HG03175 (cell line): Measurements from ENCODE around the gene ARF3.
A peak's percentile ranks its signal among the peaks of the same experiment; 100 is the strongest.

Experiments
- ATAC-seq: cut with Tn5 transposase; IDR thresholded peaks from one replicate; pipeline ENCODE4 v1.9.1; 2021; ENCODE audit warnings: mild to moderate bottlenecking, moderate library complexity; ENCODE audit not compliant: unreplicated experiment

The ARF3 gene

DNA sequence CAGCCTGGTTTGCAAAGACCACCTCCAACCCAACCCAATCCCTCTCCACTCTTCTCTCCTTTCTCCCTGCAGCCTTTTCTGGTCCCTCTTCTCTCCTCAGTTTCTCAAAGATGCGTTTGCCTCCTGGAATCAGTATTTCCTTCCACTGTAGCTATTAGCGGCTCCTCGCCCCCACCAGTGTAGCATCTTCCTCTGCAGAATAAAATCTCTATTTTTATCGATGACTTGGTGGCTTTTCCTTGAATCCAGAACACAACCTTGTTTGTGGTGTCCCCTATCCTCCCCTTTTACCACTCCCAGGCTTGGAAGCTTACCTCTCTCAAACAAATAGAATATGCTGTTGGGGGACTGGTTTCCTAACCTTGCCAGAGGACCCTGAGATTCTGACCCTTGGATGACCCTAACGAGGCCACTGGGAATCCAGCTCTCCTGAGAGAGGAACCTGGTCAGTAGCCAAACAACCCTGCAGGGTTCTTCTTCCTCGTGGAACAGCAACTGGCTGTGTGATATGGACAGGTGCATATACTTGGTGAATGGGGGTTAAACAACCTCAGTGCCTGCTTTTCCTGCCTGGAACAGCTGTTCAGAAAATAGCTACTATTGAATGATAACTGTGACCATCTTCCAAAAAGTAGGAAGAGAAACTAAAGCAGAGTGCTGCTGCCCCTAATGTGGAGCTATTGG is 25.3 kb upstream of the ARF3 start:
- no peak for ATAC-seq

DNA sequence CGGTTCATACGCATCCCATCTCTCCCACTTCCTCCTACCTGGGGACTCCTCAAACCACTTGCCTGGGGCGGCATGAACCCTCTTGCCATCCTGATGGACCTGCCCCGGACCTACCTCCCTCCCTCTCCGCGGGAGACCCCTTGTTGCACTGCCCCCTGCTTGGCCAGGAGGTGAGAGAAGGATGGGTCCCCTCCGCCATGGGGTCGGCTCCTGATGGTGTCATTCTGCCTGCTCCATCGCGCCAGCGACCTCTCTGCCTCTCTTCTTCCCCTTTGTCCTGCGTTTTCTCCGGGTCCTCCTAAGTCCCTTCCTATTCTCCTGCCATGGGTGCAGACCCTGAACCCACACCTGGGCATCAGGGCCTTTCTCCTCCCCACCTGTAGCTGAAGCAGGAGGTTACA is 24.5 kb upstream of the ARF3 start:
- ATAC-seq, result no peak

DNA sequence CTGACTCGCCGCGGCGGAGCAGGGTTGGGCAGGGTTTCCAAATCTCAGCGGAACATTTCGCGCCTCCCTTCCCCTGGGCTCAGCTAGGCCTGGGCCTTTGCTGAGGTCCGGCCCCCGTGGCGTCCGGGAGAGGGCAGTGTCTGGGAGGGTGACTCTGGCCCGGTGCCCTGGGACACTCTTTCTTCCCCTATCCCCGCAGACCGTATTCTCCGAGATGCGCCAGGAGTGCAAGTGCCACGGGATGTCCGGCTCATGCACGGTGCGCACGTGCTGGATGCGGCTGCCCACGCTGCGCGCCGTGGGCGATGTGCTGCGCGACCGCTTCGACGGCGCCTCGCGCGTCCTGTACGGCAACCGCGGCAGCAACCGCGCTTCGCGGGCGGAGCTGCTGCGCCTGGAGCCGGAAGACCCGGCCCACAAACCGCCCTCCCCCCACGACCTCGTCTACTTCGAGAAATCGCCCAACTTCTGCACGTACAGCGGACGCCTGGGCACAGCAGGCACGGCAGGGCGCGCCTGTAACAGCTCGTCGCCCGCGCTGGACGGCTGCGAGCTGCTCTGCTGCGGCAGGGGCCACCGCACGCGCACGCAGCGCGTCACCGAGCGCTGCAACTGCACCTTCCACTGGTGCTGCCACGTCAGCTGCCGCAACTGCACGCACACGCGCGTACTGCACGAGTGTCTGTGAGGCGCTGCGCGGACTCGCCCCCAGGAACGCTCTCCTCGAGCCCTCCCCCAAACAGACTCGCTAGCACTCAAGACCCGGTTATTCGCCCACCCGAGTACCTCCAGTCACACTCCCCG is 23.9 kb upstream of the ARF3 start:
- no peak for ATAC-seq

DNA sequence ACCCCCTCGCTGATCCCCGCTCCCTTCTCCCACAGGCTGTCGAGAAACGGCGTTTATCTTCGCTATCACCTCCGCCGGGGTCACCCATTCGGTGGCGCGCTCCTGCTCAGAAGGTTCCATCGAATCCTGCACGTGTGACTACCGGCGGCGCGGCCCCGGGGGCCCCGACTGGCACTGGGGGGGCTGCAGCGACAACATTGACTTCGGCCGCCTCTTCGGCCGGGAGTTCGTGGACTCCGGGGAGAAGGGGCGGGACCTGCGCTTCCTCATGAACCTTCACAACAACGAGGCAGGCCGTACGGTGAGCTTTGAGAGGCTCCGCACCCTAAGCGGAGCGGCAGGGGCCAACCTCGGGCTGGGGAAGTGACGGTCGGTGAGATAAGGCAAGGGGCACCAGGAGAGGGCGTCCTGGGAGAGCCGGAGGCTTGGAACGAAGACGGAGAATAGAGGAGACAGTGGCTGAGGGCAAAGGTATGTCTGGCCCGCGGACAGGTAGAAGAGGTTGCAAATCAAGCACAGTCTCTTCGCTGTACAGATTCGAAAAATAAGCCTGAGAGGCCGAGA is 23.2 kb upstream of the ARF3 start:
- no peak for ATAC-seq

DNA sequence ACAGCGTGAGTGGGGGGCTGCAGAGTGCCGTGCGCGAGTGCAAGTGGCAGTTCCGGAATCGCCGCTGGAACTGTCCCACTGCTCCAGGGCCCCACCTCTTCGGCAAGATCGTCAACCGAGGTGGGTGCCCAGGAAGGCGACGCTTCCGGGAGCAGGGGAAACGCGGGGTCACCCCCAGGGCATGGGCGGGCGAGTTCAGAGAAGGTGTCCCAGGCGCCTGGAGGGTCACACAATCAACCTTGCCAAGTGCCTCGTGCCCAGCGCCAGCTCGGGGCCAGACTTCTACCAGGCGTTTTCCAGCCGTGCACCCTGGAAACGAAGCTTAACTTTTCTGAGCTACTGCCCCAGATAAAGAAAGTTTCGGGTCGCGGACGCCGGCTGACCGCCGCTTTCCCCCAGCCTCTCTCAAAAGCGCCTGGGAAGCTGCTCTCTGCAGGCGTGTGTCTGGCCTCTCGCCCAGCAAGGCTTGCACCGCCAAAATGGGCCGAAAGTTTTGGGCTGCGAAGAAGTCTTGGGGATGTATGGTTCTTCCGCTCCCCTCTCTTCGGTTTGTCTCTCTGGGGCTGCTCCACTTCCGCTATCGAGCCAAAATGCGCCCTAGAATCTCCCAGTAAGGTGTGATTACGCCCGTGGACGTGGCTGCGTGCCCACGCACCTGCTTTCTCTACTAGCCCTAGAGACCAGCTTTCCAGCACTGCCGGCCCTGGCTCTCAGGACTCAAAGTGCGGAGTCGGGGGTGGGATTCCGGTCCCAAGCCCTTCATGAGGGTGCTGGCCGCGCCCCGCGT is 22.5 kb upstream of the ARF3 start:
- no peak for ATAC-seq

DNA sequence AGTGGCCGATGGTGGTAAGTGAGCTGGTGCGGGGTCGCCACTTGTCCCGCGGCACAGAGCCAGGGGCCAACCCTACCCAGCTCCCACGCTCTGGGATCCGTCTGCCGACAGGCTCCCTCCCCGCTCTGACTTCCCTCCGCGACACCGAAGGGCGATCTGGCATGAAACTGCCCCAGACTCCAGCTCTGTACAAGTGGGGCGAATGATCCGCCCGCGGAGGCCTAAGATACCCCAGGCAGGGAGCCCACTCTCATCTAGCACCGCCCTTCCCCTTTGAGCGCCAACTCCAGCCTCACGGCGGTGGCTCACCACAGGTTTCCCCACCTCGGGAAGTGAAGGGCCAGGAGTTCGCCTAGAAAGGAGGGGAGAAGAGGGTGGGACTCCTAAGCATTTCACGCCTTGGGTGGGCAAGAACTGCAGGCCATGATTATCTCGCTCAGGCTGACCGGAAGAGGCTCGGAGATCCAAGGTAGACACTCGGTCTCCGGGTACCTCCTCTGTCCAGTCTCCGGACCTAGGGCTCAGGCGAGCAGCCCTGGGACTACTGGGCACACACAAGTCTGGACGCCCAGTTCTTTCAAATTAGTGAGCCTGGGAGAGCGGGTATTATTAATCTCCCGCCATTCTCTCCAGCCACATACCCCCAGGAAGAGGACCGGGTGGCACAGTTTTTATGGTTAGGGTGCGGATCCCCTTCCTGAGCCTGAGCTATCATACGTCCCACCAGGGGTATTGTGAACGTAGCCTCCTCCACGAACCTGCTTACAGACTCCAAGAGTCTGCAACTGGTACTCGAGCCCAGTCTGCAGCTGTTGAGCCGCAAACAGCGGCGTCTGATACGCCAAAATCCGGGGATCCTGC is 21.7 kb upstream of the ARF3 start:
- no peak for ATAC-seq

DNA sequence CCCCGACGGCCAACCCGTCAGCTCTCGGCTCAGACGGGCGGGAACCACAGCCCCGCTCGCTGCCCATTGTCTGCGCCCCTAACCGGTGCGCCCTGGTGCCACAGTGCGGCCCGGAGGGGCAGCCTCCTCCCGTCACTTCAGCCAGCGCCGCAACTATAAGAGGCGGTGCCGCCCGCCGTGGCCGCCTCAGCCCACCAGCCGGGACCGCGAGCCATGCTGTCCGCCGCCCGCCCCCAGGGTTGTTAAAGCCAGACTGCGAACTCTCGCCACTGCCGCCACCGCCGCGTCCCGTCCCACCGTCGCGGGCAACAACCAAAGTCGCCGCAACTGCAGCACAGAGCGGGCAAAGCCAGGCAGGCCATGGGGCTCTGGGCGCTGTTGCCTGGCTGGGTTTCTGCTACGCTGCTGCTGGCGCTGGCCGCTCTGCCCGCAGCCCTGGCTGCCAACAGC is 21.0 kb upstream of the ARF3 start, which contains the start of gene WNT1:
TSS of gene WNT1 (plus strand) at position 32 of the 450 bp plus-strand sequence. CDS start at position 361, 329 bp downstream.
- ATAC-seq, result no peak

DNA sequence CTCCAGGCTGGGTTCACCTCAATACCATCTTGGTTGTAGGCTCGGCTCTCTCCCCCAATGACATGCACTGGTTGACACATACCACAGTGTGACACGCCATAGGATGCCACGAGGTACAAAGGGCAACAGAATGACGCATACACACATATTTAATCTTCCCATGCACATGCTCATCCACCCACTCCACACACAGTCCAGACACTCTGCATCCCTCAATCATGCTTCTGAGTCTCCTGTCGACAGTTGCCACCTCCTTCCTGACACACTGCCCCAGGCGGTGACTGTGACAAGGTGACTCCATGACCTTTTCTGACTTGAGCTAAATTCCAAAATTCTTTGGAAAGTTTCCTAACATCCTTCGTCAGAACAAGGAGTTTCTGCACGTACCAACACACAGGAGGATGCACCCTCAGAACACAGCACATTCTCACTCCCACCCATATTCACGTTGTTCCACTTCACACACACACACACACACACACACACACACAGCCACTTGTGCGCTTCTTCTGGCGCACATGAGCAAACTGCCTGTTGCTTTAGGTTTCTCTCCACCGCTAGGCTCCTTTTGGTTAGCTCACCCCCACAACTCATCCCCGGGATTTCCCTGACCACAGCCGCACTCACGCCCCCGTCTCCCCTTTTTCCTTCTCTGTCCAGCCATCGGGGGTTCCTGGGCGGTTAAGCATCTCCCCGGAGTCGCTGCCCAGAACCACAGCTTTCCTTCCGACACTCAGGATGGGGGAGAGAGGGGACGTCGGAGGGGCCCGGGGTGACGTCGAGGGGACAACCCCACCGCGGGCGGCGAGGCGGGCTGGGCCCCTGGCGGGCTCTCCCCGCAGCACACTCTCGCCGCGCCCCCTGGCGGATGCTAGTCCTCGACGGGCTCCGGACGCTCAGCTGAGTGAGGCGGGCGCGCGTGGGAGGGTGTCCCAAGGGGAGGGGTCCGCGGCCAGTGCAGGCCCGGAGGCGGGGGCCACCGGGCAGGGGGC is 20.3 kb upstream of the ARF3 start:
- peak; percentile 56 for ATAC-seq

DNA sequence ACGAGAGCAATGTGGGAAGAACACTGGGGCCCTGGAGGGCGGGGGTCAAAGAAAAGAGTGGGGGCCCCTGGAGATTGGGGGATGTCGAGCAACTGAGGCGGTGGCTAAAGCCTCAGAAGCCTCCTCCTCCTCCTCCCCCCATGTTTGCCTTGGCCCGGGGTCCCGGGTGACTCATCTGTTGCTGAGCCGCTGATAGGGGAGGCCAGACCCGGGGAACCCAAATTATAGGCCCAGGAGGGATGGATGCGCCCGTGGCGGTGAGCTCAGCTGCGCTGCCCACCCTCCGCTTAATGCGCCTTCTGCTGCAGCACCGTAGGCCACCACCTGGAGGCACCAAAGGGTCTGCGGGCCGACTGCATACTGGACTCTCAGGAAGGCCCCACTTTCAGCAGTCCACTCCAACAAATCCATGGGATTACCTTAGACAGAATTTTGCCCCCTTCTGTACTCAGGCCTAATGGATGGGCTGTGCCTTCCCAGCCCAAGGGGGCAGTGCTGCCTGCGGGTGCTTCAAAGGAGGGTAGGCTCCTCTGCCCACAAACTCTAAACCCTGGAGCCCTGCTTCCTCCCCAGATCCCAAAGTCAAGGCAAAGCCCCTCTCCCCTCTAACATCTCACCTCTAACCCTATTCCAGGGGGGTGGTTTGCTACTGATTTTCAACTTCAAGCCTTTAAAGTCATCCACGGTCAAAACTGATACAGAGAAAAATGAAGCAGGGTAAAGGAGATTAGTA is 16.8 kb upstream of the ARF3 start:
- no peak for ATAC-seq

DNA sequence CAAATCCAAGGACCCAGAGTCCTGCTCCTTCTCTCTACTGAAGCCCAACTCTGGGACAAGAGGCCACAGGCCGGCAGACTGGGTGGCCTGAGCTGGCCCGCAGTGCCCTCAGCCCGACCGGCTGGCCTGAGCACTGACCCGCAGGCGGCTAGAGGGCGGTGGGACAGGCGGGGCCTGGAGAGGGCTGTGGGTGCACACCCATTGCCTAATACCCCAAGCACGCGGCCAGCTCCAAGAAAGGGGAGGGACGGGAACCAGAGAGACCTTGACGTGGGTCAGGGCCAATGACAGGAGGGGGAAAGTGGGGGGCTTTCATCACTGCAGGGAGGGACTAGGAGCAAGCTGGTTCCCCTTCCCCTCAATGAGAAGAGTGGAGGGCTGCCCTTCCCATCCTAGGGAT is 16.2 kb upstream of the ARF3 start:
- ATAC-seq, result no peak

DNA sequence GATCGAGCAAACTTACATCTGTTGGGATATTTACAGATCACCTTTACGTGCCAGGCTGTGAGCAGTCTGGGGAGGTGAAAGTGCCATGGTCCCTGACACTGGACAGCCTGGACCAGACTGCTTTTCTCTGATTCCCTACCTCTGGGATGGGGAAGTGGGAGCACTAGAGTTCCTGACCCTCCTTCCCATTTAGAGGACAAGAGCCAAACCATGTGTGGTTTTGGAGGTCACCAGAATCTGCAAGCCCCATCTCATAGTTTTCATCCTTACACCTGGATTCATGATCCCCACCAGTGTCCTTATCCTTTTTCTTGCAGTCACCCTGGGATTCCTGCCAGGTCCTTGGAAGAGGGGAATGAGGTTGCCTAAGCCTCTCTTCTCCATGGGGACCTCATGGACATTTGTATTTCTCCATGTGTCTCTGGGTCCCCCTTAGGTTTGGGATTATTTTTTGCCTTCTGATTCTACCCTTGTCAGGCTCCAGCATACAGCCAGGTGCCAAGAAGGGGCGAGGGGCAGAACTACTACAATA is 15.7 kb upstream of the ARF3 start:
- ATAC-seq, result no peak

DNA sequence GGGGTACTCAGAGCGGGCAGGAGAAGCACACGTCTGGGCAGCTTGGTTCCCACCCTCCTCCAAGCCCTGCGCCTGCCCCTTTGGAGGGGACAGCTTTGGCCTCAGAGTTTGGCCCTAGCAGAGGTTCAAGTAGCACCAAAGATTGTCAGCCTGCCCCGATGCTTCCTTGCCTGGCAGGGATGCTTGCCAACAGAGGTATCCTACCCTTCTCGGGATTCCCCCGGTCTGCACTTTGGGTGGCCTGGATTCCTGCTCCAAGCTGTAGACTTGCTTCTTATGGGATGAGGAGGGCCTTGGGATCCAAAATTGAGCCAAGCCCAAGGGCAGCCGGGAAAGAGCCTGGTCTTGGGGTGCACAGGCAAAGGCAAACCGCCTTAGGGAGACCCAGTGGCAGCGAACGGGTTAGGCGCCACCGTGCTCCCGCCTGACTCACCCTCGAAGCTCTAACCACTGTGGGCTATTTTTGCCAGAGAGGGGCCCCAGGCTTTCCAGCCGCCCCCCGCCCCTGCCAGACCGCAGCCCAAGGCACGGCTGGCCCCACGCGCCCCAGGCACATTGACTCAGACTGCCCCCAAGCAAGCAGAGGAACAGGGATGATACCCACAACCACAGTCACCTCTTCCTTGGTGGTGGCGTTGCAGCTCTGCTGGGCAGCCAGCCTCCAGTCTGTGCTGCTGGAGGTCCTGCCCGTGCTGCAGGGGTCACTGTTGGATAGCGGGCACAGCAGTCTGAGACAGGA is 15.1 kb upstream of the ARF3 start:
- no peak for ATAC-seq

DNA sequence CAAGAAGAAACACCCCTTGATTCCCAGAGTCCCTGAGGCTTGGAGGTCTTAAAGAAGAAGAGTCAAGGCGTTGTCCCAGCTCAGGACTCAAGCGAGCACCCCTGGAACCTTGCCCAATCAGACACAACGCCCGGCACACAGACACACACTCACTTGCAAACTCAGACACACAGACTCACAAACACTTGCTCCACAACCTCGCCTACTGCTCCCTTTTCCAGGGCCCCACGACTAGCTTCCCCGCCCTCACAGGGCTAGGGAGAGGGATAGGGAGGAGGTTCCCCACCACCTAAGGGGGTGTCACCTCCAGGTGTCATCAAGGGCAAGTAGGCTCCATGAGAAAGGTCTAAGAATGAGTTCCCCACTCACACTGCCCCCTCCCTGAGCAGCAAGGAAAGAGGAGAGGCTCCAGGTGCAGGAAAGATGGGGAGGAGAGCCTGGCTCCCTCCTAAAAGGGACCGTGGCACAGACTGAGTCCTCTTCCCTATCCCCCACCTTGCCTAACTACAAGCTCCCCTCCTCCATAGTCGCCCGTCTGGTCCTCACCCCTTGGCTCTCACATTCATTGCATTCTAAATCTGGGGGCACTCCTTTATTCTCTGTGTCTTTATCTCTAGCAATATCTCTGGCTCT is 13.5 kb upstream of the ARF3 start:
- ATAC-seq, result no peak

DNA sequence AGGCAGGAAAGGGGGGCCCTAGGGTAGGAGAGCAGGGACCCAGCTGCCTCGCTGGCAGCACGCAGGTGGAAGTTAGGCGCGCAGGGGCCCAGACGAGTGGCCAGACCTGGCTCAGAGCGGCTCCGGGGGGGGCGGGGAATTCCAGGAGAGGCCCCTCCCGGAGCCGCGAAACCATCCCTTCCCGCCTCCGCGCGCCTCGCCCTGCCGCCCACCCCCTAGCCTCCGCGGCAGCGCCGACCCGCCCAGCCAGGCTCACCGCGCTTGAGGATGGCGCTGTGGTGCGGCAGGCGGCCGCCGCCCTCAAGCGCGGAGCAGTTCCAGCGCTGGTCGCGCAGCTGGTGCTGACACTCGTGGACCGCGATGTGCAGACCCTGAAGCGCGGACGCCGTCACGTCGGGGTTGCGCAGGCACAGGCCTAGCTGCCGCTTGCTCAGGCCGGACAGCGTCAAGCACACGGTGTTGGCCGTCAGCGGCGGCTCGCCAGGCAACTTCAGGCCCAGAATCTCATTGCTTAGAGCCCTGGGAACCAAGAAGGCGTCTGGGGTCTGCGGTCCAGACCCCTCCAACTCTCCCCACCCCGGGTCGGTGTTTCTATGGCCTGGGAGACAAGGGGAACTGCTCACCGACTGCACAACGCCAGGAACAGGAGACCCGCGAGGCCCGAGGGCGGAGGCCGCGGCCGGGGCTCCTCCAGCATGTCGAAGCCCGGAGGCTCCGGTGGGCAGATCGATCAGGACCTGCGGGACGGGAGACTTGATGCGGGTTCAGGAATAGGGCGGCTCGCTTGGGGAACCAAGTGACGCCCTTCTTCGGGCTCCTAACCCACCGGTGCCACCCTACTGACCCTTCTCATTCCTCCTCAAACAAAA is 12.8 kb upstream of the ARF3 start:
- ATAC-seq, result no peak

DNA sequence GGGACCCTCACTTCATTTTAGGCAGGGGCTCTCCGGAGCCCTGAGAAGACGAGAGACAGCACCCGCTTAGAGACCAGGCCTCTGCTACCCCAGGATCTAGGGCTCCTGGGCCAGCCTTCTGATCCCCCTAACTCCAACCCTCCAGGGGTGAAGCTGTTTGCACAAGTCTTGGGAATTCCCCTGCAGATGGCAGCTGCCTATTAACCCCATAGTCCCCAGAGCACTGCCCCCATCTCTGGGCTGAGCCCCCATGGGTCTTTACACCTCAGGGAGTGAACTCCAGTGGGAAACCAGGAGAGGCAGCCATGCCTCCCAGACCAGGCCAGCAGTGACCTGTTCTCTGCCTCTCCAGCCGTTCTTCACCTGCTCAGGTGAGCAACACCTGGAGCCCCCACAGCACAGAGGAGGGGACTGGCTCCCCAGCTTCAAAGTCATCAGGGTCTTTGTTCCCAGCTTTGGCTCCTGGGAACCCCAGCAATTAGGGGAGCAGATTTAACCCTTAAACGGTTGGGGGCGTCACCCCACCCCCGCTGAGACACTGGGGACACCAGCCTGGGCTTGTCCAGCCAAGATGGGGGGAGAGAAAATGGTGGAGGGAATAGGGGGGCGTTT is 12.0 kb upstream of the ARF3 start:
- no peak for ATAC-seq

DNA sequence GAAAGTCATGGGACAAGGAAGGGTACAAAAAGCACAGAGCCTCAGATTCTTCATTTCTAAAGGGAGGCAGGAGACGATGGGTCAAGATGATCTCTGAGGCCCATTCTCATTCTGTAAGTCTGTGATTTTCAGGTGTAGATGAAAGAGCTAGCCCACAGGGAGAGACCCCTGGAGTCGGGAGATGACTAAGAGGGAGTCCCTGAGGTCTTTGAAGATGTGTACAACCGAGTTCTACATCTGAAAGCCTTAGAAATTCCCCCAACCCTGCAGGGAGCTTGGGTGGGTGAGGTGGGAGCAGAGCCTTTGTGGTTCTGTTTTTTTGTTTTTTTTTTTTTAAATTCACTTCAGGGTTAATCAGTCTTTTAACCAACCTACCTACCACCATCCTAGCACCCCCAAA is 11.2 kb upstream of the ARF3 start:
- no peak for ATAC-seq
